ENCODE results near the gene FMR1.

The FMR1 gene

DNA sequence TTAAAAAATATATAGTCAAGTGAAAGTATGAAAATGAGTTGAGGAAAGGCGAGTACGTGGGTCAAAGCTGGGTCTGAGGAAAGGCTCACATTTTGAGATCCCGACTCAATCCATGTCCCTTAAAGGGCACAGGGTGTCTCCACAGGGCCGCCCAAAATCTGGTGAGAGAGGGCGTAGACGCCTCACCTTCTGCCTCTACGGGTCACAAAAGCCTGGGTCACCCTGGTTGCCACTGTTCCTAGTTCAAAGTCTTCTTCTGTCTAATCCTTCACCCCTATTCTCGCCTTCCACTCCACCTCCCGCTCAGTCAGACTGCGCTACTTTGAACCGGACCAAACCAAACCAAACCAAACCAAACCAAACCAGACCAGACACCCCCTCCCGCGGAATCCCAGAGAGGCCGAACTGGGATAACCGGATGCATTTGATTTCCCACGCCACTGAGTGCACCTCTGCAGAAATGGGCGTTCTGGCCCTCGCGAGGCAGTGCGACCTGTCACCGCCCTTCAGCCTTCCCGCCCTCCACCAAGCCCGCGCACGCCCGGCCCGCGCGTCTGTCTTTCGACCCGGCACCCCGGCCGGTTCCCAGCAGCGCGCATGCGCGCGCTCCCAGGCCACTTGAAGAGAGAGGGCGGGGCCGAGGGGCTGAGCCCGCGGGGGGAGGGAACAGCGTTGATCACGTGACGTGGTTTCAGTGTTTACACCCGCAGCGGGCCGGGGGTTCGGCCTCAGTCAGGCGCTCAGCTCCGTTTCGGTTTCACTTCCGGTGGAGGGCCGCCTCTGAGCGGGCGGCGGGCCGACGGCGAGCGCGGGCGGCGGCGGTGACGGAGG lies at the start of gene FMR1:
FMR1 (plus strand) TSS at position 728 of the 831 bp plus-strand sequence. CDS start 261 bp downstream, outside the sequence.
- peak; percentile 90 for DNase-seq

DNA sequence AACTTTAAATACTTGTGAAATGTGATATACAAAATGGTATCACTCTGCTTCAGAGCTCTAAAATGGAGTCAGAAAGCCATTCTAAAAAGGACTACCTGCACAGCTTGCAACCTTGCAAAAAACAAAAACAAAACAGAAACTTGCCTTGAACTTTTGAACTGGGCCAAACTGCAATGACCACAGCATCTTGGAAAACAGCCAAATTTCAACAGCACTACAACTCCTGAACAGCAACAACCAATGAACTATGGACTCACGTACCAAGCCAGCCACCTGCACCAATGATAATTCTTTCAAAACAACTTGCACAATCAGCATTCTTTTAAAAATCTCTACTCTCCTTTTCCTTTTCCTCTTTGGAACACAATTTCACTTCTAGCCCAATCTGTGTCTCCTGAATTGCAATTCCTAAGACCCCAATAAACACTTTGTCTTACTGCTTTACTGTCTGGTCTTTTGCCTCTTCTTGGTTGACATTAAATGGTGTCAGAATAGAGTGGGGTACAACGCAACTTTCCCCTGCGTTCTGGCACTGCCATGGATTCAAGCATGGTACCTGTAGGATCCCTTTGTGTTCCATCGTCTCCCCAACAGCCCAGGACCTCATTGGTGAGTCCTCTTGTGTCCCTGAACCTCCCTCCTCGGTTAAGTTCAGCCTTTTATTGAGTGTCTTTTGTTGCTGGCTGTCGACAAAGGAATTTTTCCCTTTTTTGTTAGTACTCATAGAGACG lies 35.7 kb upstream of the FMR1 start:
- DNase-seq: no peak

GRCh38 chrX:147876849-147877646 lies 34.7 kb upstream of the FMR1 start:
- DNase-seq: no peak

DNA sequence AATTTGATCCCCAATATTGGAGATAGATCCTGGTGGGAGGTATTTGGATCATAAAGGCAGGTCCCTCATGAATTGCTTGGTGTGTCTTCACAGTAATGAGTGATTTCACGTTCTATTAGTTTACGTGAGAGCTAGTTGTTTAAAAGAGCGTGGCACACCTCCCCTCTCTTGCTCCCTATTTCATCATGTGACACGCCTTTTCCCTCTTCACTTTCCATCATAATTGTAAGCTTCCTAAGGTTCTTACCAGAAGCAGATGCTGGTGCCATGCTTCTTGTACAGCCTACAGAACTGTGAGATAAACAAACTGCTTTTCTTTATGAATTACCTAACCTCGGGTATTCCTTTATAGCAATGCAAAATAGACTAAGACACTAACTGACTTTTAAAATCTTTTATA lies 34.0 kb upstream of the FMR1 start:
- no peak for DNase-seq

GRCh38 chrX:147884958-147885357 lies 26.8 kb upstream of the FMR1 start:
- no peak for DNase-seq

GRCh38 chrX:147890756-147891155 lies 21.0 kb upstream of the FMR1 start:
- no peak for DNase-seq

GRCh38 chrX:147891896-147892295 lies 19.8 kb upstream of the FMR1 start:
- no peak for DNase-seq

DNA sequence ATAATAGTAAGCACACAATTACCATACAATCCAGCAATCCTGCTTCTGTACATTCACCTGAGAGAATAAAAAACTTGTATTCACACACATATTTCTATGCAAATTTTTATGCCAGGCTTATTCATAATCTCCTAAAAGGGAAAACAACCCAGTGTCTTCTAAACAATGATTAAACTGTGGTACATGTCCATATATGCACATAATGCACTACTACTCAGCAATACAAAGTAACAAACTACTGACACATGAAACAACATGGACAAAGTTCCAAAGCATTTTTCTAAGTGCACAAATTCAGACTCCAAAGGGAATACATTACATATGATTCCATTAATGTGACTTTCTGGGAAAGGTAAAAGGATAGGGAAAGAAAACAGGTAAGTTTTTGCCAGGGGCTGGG lies 18.0 kb upstream of the FMR1 start:
- DNase-seq: no peak

- DNase-seq: no peak
Observed at GRCh38 chrX:147894366-147894963, 17.3 kb upstream of the FMR1 start.

GRCh38 chrX:147897117-147897516 lies 14.6 kb upstream of the FMR1 start:
- DNase-seq: no peak

DNA sequence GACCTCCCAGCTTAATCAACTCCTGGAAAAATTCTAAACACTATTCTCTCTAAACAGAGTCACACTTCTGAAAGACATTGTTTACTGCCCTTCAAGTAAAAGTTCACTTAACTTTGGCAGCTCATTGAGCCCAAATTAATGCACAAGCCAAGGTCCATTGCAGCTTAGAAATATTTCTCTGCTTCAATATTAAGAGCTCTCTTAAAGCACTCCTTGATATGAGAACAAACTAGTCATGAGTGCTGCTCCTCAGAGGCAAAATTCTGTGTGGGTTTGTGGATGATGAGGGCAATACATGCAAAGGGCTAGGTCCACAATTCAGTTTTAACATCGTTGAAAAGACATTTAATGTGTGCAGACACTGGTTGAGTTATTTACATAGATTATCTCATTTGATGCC lies 12.8 kb upstream of the FMR1 start:
- DNase-seq: no peak

GRCh38 chrX:147899379-147900114 lies 12.2 kb upstream of the FMR1 start:
- DNase-seq: no peak

DNA sequence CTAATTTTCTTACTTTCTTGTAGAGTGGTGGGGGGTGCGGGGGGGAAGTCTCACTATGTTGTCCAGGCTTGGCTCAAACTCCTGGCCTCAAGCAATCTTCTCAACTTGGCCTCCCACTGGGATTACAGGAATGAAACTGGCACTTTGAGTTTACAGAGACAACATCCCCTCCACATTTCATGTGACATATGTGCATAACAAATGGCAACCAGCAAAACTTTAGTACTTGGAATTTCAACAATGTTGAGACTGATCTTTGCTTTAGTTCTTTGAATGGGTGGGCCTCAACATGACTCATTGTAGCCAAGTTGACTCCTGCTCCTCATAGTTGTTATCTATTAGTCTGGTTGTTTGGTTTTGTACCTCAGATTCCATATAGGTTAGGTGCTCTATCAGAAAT lies 11.4 kb upstream of the FMR1 start:
- no peak for DNase-seq

GRCh38 chrX:147901461-147902126 lies 10.1 kb upstream of the FMR1 start:
- no peak for DNase-seq

GRCh38 chrX:147902270-147902669 lies 9.4 kb upstream of the FMR1 start:
- no peak for DNase-seq

- DNase-seq: no peak
Observed at GRCh38 chrX:147908106-147908505, 3.6 kb upstream of the FMR1 start.

DNA sequence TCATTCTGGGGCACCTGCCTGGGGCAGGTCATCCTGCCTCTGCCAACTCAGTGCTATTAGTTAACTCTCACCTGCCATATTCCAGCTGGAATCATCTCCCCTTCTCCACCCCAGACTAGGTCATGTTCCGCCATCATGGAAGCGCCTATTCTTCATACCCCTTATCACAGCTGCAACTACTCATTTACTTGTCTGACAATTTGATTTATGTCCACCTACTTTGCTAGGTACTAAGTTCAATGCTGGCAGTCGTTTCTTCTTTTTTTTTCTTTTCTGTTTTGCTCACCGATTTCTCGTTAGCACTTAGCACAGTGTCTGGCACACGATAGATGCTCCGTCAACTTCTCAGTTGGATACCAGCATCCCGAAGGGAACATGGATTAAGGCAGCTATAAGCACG lies 1.1 kb upstream of the FMR1 start:
- no peak for DNase-seq

GRCh38 chrX:147912093-147912801 lies 528 bp downstream of the FMR1 start:
- DNase-seq: peak; percentile 61

GRCh38 chrX:147913570-147913969 lies 1.9 kb downstream of the FMR1 start:
- no peak for DNase-seq

GRCh38 chrX:147914591-147914990 lies 2.9 kb downstream of the FMR1 start:
- DNase-seq: no peak

GRCh38 chrX:147916375-147916968 lies 4.8 kb downstream of the FMR1 start:
- no peak for DNase-seq
